Muscle layer of duodenum (tissue), 2 donors: Measurements from ENCODE around the gene NCKAP5L.
"Not testable (repeated sequence)": the region's sequence is repeated elsewhere in the genome, so short reads cannot be mapped to it uniquely, and the experiment has no call there.

ENCODE experiments used
- H3K27ac ChIP-seq: one replicate; pipeline ENCODE4 v1.7.0; 2013; ENCODE audit warnings: mild to moderate bottlenecking, low read length
- H3K27me3 ChIP-seq: one replicate; pipeline ENCODE4 v1.7.0; 2013; ENCODE audit warnings: low read depth, mild to moderate bottlenecking, control low read depth, low read length
- H3K36me3 ChIP-seq, 2 donors: one replicate each; pipeline ENCODE4 v1.7.0; 2013; ENCODE audit warnings: low read length in 2 of 2, control low read depth in 1 of 2, mild to moderate bottlenecking in 1 of 2; ENCODE audit not compliant: insufficient read depth in 2 of 2, control insufficient read depth in 1 of 2
- H3K4me1 ChIP-seq, 2 donors: one replicate each; pipeline ENCODE4 v1.7.0; 2013; ENCODE audit warnings: low read length in 2 of 2, mild to moderate bottlenecking in 2 of 2, control low read depth in 1 of 2, moderate library complexity in 1 of 2; ENCODE audit not compliant: insufficient read depth in 2 of 2, control insufficient read depth in 1 of 2
- H3K4me3 ChIP-seq, 2 donors: one replicate each; pipeline ENCODE4 v1.7.0; 2013; ENCODE audit warnings: low read length in 2 of 2, low read depth in 1 of 2, mild to moderate bottlenecking in 1 of 2
- H3K9me3 ChIP-seq, 2 donors: one replicate each; pipeline ENCODE4 v1.7.0; 2013; ENCODE audit warnings: low read length in 2 of 2, control low read depth in 1 of 2, mild to moderate bottlenecking in 1 of 2; ENCODE audit not compliant: control insufficient read depth in 1 of 2
- donor health status: healthy.

NCKAP5L gene

DNA sequence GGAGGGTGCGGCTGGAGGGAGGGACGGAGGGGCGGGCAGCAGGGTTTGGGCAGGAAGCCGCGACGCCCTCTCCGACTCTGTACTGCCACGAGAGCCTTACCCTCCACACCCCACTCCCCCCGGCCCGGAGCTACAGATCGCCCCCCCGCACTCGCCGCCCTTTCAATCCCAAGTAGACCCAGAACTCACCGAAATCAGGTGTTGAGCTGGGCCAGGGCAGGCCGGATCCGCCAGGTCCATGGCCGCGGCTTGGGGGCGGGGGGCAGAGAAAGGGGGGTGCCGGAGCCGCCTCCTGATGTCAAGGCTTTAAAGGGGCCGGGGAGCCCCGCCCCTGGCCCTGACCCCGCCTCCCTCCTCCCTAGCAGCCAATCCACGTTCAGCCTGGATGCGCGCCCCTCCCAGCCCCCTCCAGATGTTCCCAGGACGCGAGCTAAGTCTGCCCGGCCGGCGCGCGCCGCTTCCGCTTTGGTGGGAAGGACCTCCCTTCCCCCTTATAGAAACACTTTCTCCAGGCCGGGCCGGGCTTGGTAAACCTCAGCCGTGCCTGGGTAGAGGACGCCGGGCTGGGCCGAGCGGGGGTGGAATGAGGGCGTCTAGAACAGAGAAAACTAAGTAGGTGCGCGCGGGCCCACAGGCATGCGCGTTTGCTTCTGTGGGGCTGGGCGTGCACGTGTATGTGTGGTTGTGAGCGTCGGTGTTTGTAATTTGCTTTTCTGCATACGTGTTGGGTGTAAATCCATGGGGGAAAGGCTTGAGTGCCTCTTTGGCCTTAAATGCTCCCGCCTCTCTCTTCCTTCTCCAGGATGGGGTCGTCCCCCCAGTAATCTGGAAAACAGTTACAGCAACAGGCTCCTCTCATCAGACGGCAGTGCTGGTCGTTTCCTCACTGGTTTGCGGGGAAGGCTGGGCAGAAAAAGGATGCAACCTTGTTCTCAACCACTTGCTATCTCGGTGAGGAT, at the start of gene NCKAP5L:
Gene NCKAP5L, minus strand, starts transcription at position 281 of the 959 bp plus-strand sequence. CDS start 24,369 bp downstream, outside the sequence.
- peak within 1 kb of the TSS; percentile 81 to 88 for H3K4me3 ChIP-seq
- H3K4me1 ChIP-seq = peaks cover 10 to 43% of the 10 kb centered on the region in 2 donors
- peak within 1 kb of the TSS; percentile 78 for H3K27ac ChIP-seq
- H3K36me3 ChIP-seq = no peaks in the 10 kb centered on the region
- H3K27me3 ChIP-seq = no peaks in the 10 kb centered on the region
- no peaks in the 10 kb centered on the region for H3K9me3 ChIP-seq

GRCh38 chr12:49877066-49877465, 48.9 kb upstream of the NCKAP5L start:
- Histone ChIP-seq H3K4me3 (no peak overlapping the region), H3K27me3 (no peaks in the 10 kb centered on the region), H3K27ac (no peak overlapping the region), H3K36me3 (no peaks in the 10 kb centered on the region), H3K9me3 (no peaks in the 10 kb centered on the region), H3K4me1 (no peaks in the 10 kb centered on the region)

GRCh38 chr12:49876070-49876469, 47.9 kb upstream of the NCKAP5L start:
- Histone ChIP-seq H3K27ac (no peak overlapping the region), H3K27me3 (no peaks in the 10 kb centered on the region), H3K9me3 (no peaks in the 10 kb centered on the region), H3K4me1 (no peaks in the 10 kb centered on the region), H3K36me3 (no peaks in the 10 kb centered on the region), H3K4me3 (no peak overlapping the region)

GRCh38 chr12:49875115-49875720, 47.0 kb upstream of the NCKAP5L start:
- H3K36me3 ChIP-seq = no peaks in the 10 kb centered on the region
- H3K4me1 ChIP-seq = no peaks in the 10 kb centered on the region
- no peak overlapping the region for H3K27ac ChIP-seq
- no peaks in the 10 kb centered on the region for H3K27me3 ChIP-seq
- H3K9me3 ChIP-seq = no peaks in the 10 kb centered on the region
- no peak overlapping the region for H3K4me3 ChIP-seq

DNA sequence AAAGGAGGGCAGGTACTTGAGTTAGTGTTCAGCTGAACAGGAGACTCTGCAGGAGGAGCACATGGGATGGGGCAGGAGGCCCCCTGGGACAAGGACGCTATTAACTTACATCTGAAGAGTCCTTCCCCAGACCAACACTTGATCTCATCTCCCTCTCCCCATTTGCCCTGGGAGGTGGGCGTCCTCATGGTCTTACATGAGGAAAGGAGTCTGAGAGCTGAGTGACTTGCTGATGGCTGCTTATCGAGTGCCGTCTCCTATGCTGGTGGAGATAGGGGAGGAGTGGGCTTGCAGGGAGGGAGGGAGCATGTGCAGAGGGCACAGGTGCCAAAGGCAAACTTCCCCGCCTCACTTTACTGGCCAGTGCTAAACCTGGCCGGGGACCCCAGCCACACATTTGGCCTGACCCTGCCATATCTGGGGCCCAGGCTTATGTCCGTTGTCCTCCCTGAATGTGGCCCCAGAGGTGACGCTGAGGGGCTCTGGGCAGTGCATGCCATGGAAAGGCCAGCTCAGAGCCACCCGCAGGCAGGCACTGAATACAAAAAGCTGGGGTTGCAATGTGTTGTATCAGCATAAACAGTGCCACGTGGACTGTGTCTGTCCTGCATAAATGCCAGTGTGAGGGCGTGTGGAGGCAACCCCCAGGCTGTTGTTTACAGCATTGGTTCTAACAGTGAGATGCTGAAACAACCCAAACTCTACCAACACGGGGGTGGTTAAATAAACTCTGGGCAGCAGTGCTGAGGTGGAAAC, 46.1 kb upstream of the NCKAP5L start:
- H3K9me3 ChIP-seq = no peaks in the 10 kb centered on the region
- peaks cover 0 to 5% of the 10 kb centered on the region in 2 donors for H3K4me1 ChIP-seq
- H3K27ac ChIP-seq = no peak overlapping the region
- H3K27me3 ChIP-seq = no peaks in the 10 kb centered on the region
- no peak overlapping the region for H3K4me3 ChIP-seq
- H3K36me3 ChIP-seq = no peaks in the 10 kb centered on the region

DNA sequence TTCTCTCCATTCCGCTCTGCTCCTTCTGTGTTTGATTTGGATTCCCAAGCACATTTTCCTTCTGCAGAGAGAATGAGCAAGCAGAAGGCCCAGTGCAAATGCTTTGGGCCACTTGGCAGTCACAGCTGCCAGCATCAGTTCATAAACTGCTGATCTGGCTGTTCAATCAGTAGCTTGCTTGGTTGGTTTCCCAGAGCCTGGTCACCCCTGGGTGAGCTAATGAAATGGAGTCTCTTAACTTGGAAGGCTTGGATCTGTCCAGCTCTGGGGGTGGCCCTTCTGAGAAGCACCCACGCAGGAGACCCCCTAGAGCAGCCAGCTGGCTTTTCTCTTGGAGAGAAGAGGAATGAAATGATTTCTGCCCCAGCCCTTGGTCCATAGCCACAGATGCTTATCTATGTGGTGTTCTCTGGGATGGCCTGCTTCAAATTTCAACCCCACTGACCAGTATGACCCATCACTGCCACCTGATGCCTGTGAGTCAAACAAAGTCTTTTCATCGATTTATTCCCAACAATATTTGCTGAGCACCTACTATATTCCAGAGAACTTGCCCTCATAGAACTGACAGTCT, 45.2 kb upstream of the NCKAP5L start:
- Histone ChIP-seq H3K27me3 (no peaks in the 10 kb centered on the region), H3K4me3 (no peak overlapping the region), H3K4me1 (peaks cover 3 to 13% of the 10 kb centered on the region in 2 donors), H3K27ac (no peak overlapping the region), H3K9me3 (no peaks in the 10 kb centered on the region), H3K36me3 (no peaks in the 10 kb centered on the region)

DNA sequence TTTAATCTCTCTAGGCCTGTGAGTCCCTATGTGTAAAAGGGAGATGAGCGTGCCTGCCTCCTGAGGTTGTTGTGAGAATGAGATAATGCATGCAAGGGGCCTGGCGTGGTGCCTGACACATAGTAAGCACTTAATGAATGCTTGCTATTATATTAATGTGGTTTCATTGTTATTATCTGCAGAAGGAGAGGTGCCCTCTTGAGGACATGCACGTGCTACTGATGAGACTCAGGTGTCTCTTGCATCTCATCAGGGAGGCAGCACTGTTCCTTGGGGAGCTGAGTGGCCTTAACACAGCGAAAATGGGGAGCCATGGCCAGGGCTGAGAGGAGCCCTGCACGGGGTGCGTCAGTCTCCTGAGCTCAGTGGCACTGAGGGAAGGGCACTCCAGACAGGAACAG, 44.6 kb upstream of the NCKAP5L start:
- Histone ChIP-seq H3K4me3 (no peak overlapping the region), H3K36me3 (no peaks in the 10 kb centered on the region), H3K9me3 (no peaks in the 10 kb centered on the region), H3K27me3 (no peaks in the 10 kb centered on the region), H3K4me1 (peaks cover 3 to 19% of the 10 kb centered on the region in 2 donors), H3K27ac (no peak overlapping the region)

DNA sequence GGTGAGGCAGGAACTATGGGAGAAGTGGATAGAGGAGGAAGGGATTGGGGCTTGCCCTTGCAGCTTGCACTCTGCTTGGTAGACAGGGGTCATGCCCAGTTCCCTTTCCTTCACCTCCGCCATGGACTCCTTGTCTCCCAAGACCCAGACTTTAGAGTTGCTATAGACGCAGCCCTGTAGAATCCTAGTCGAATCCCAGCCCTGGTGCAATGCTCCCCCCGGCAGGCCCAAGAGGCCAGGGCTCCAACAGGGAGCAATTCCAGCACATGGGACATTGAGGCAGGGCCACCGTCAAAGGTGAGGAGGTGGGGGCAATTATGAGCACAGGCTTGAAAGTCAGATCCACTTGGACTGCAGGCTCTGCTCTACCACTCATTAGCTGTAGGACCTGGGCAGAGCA, 44.2 kb upstream of the NCKAP5L start:
- H3K27ac ChIP-seq = no peak overlapping the region
- peaks cover 3 to 23% of the 10 kb centered on the region in 2 donors for H3K4me1 ChIP-seq
- H3K4me3 ChIP-seq = no peak overlapping the region
- no peaks in the 10 kb centered on the region for H3K27me3 ChIP-seq
- no peaks in the 10 kb centered on the region for H3K36me3 ChIP-seq
- no peaks in the 10 kb centered on the region for H3K9me3 ChIP-seq

DNA sequence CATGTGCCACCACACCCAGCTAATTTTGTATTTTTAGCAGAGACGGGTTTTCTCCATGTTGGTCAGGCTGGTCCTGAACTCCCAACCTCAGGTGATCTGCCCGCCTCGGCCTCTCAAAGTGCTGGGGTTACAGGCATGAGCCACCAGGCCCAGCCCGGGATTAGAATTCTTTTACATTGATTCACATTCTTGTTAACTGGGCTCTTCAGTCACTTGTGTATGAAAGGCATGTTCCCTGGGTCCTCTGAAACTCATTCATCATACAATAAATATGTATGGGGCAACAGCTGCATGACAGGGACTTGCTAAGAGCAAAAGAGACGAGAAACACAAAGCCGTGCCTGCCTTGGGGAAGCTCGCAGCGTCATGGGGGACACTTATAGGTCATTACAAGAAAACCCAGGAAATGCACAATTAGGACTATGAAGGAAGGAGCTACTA, 43.6 kb upstream of the NCKAP5L start:
- H3K36me3 ChIP-seq, H3K4me3 ChIP-seq, H3K27me3 ChIP-seq, H3K27ac ChIP-seq, H3K9me3 ChIP-seq: not testable (repeated sequence)
- H3K4me1 ChIP-seq = peaks cover 3 to 27% of the 10 kb centered on the region in 2 donors

DNA sequence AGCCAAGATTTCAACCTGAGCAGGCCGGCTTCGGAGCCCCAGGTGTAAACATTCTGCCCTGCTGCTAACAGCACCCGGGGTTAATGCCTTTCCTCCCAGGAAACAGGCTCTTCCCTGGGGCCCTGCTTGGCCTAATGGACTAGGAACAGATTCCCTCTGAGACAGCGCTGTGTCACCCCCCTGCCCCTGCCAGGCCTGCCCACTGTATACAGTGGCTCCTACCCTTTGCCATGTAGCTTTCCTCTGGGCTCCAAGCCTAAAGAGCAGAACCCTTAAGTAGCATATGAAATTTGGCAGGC, 43.0 kb upstream of the NCKAP5L start:
- Histone ChIP-seq H3K4me1 (peaks cover 3 to 27% of the 10 kb centered on the region in 2 donors), H3K36me3 (no peaks in the 10 kb centered on the region), H3K9me3 (no peaks in the 10 kb centered on the region)

More for the DNA sequence above, 43.0 kb upstream of the NCKAP5L start:
- Histone ChIP-seq H3K4me3 (no peak overlapping the region), H3K27me3 (no peaks in the 10 kb centered on the region), H3K27ac (no peak overlapping the region)
